GM13977 (cell line): ENCODE results near the gene PRKCA.

Experiments
- DNase-seq: peaks from one replicate; pipeline ENCODE4 v3.0.0; 2012; ENCODE audit warnings: low spot score
- CTCF ChIP-seq: IDR thresholded peaks from 2 replicates; pipeline ENCODE4 v1.5.1; 2012; ENCODE audit warnings: mild to moderate bottlenecking, control low read depth; ENCODE audit not compliant: insufficient read depth; ENCODE audit errors: extremely low read depth, missing control alignments
- in situ Hi-C: fragments of 300-500 bp; cut with MboI; formaldehyde crosslinking; loops from one replicate; pipeline ENCODE4 v1.12.0; 2022; ENCODE audit warnings: low sequenced_read_pairs, low pct_unique_long_range_greater_than_20kb, mixed read lengths, inconsistent platforms; ENCODE audit not compliant: unreplicated experiment

PRKCA gene

GRCh38 chr17:66763056-66763455 lies 460.6 kb downstream of the PRKCA start:
- no peak for DNase-seq
- TF ChIP-seq CTCF = no peak
- in situ Hi-C loops = no loop called here

GRCh38 chr17:66764506-66764905 lies 462.1 kb downstream of the PRKCA start:
- DNase-seq = no peak
- in situ Hi-C loops = no loop called here
- no peak for TF ChIP-seq CTCF

GRCh38 chr17:66767154-66767933 lies 464.9 kb downstream of the PRKCA start:
- in situ Hi-C loops = no loop called here
- TF ChIP-seq CTCF = no peak
- no peak for DNase-seq

- no peak for TF ChIP-seq CTCF
- in situ Hi-C loops = no loop called here
- no peak for DNase-seq
Observed at GRCh38 chr17:66769911-66770310, 467.5 kb downstream of the PRKCA start.

GRCh38 chr17:66772148-66772812 lies 469.9 kb downstream of the PRKCA start:
- no peak for TF ChIP-seq CTCF
- in situ Hi-C loops = no loop called here
- no peak for DNase-seq

GRCh38 chr17:66775271-66775670 lies 472.9 kb downstream of the PRKCA start:
- DNase-seq = no peak
- in situ Hi-C loops = no loop called here
- no peak for TF ChIP-seq CTCF
